Lung (tissue), 12 donors: ENCODE data around the gene AGBL4. TPM values are rescaled to one million over a fixed set of nuclear protein-coding genes. Genes with fewer than 3 reads are reported as not detected.

ENCODE experiments used
- ATAC-seq: fragments of 200-7000 bp; cut with Tn5 transposase; one replicate; pipeline ENCODE4 v1.9.1; 2020; ENCODE audit warnings: moderate number of reproducible peaks; ENCODE audit not compliant: insufficient read depth, low FRiP score
- DNase-seq, 3 donors: peaks; one replicate each; pipeline ENCODE4 v3.0.0-alpha.2; 2013 to 2017
- H3K27ac ChIP-seq, 2 donors: one replicate each; pipeline ENCODE4 v1.5.1; 2013; ENCODE audit warnings: mild to moderate bottlenecking in 2 of 2, moderate library complexity in 2 of 2, control low read depth in 1 of 2, inconsistent platforms in 1 of 2, low read depth in 1 of 2, low read length in 1 of 2
- H3K27me3 ChIP-seq, 3 donors: one replicate each; pipeline ENCODE4 v1.5.1; 2013; ENCODE audit warnings: low read length in 2 of 3; ENCODE audit not compliant: control insufficient read depth in 3 of 3, insufficient read depth in 3 of 3
- H3K36me3 ChIP-seq, 4 donors: one replicate each; pipeline ENCODE4 v1.5.1; 2013; ENCODE audit warnings: low read length in 4 of 4, mild to moderate bottlenecking in 1 of 4, moderate library complexity in 1 of 4; ENCODE audit not compliant: control insufficient read depth in 4 of 4, insufficient read depth in 4 of 4
- H3K4me1 ChIP-seq, 5 donors: one replicate each; pipeline ENCODE4 v1.5.1; 2013; ENCODE audit warnings: low read length in 5 of 5, mild to moderate bottlenecking in 2 of 5, moderate library complexity in 1 of 5; ENCODE audit not compliant: control insufficient read depth in 5 of 5, insufficient read depth in 5 of 5
- H3K4me3 ChIP-seq: one replicate; pipeline ENCODE4 v1.5.1; 2013; ENCODE audit warnings: mild to moderate bottlenecking, control low read depth, moderate library complexity
- H3K9ac ChIP-seq, 2 donors: one replicate each; pipeline ENCODE4 v1.5.1; 2013; ENCODE audit warnings: low read length in 2 of 2, control low read depth in 1 of 2; ENCODE audit not compliant: insufficient read depth in 1 of 2
- H3K9me3 ChIP-seq, 4 donors: one replicate each; pipeline ENCODE4 v1.5.1; 2013; ENCODE audit warnings: low read length in 3 of 4, mild to moderate bottlenecking in 1 of 4, moderate library complexity in 1 of 4; ENCODE audit not compliant: control insufficient read depth in 4 of 4, insufficient read depth in 3 of 4
- CTCF ChIP-seq: IDR thresholded peaks from 2 replicates; pipeline ENCODE4 v1.5.1; 2012; ENCODE audit warnings: mild to moderate bottlenecking; ENCODE audit errors: control extremely low read depth, extremely low read depth
- WGBS, 2 donors: extraction: QIAGEN DNeasy Blood & Tissue Kit; methylation state at CpG; one replicate each; pipeline ENCODE4 v1.1.7; 2013; 5-methylcytosine and 5-hydroxymethylcytosine counted together
- polyA plus RNA-seq, 2 donors: library from polyadenylated mRNA; stranded (reverse); fragments of 200-250 nt; gene quantifications; one replicate each; pipeline ENCODE4 v1.2.1, GENCODE V29; 2013
- total RNA-seq, 2 donors: library from RNA; depleted of rRNA in 1 of 2; stranded (reverse); fragments of >200 nt in 1 of 2; gene quantifications; one replicate each; pipeline ENCODE4 v1.2.1, GENCODE V29; 2014 to 2021
- donor health status: control.
- donor health status: control.
- donor health status: Bipolar disorder and iron deficiency.
- donor health status: healthy.
- donor health status: DM: yes; HTN: yes; CAD: no.

Gene AGBL4
- total and polyA plus RNA-seq, 4 donors = 0.24 to 7.5 (median 2.6) TPM

DNA sequence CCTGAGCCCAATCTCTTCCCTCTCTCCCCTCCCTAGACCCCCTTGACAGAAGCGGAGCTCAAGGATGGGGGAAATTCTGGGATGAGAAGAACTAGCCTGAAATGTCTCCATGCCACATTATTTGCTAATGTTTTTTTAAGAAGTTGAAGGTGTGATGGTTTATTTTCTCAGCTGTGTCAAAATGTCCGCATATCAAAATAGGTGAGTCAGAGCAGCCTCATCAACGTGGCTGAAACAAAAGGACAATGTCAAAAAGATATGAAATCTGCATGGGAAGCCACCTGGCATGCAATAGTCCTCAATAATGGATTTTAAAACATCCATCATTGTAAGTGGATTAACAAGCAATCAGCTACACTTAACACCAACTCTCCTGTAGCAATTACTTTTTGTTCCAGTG is 1348.5 kb downstream of the AGBL4 start:
- Histone ChIP-seq H3K4me1 (peaks cover 0 to 4% (median 0%) of the 10 kb centered on the region in 5 donors), H3K27ac (no peak overlapping the region), H3K36me3 (no peaks in the 10 kb centered on the region), H3K4me3 (no peak overlapping the region), H3K9me3 (no peaks in the 10 kb centered on the region), H3K9ac (no peak overlapping the region), H3K27me3 (no peaks in the 10 kb centered on the region)
- ATAC-seq (no peak), DNase-seq (no peak)
- no peak for TF ChIP-seq CTCF
- 69 to 80% methylated on average over 3 of the region's 3 CpGs for WGBS, 2 donors

DNA sequence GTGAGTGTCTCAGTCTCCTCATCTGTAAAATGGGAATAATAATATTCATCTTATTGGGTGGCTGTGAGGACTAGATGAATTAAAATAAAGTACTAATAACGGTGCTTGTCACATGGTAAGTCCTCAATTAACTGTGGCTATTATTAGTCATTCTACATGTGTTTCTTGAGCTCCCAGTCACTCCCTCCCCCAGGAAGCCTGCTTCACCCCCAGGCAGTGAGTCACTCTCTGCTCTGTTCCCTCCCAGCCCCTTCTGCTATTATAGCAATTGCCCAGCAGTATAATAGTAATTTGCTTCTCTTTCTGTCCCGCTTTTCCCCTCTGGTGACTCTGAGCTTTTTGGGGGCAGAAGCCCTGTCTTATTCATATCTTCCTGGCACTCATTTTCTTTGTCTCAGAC is 1349.1 kb downstream of the AGBL4 start:
- no peaks in the 10 kb centered on the region for H3K27me3 ChIP-seq
- no peaks in the 10 kb centered on the region for H3K36me3 ChIP-seq
- WGBS, 2 donors = 70 to 79% methylated on average over 2 of the region's 2 CpGs
- H3K9ac ChIP-seq = no peak overlapping the region
- DNase-seq (no peak), ATAC-seq (no peak)
- H3K9me3 ChIP-seq = no peaks in the 10 kb centered on the region
- H3K27ac ChIP-seq = no peak overlapping the region
- TF ChIP-seq CTCF = no peak
- no peak overlapping the region for H3K4me3 ChIP-seq
- peaks cover 0 to 4% (median 0%) of the 10 kb centered on the region in 5 donors for H3K4me1 ChIP-seq

DNA sequence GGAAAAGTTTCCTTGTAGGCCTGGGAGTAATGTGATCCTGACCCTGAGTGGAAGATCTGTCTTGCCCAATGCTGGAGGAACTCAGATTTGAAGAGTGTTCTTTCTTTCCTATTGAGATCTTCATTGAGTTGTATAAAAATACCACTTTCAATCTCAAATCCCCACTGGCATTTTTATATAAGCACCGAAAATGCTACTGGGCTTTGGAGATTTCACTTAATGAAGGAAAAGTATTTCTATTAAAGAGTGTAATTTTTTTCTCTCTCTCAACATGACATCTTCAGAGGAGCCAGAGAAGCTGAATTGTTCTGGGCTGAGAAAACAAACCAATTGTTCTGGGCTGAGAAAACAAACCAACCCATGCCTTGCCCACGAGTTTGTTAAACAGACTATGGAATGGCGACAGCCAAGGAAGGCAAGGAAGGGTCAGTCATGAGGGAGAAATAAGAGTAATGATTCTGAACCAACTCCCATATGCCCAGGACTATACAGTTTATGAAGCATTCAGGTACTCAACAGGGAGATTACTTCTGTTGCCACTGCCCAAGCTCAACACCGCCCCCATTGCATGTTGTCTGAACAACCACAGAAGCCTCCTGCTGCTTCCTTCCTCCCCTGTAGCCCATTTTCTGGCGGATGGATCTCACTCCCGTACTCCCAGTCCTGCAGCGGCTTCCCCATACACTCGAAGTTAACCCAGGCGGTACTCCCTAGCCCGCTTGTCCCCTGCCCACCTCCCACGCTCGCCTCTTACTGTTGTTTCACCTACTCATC is 1350.2 kb downstream of the AGBL4 start:
- peaks cover 0 to 4% (median 0%) of the 10 kb centered on the region in 5 donors for H3K4me1 ChIP-seq
- DNase-seq = no peak
- H3K36me3 ChIP-seq = no peaks in the 10 kb centered on the region
- H3K27me3 ChIP-seq = no peaks in the 10 kb centered on the region
- no peak for ATAC-seq
- no peak overlapping the region for H3K4me3 ChIP-seq
- no peaks in the 10 kb centered on the region for H3K9me3 ChIP-seq
- H3K9ac ChIP-seq = no peak overlapping the region
- 64 to 66% methylated on average over 12 of the region's 12 CpGs for WGBS, 2 donors
- no peak for TF ChIP-seq CTCF
- no peak overlapping the region for H3K27ac ChIP-seq
